Measurements from ENCODE around the gene PKN1.
A peak's percentile ranks its signal among the peaks of the same experiment; 100 is the strongest.

PKN1 gene

GRCh38 chr19:14517840-14518505 is 84.9 kb downstream of the PKN1 start, which contains the start of gene DNAJB1 (continued):
- TF ChIP-seq PPARA (CRISPR knock-in tag; IDR thresholded peaks at IDR 0.05; ENCODE audit: borderline replicate concordance) = no peak
- no peak for TF ChIP-seq ZNF70 (CRISPR knock-in tag; IDR thresholded peaks at IDR 0.05)
- no peak for TF ChIP-seq SNAI2 (CRISPR knock-in tag; IDR thresholded peaks at IDR 0.05)
- no peak for TF ChIP-seq ZFP30 (CRISPR knock-in tag; IDR thresholded peaks at IDR 0.05)
- TF ChIP-seq, protein P1, sequence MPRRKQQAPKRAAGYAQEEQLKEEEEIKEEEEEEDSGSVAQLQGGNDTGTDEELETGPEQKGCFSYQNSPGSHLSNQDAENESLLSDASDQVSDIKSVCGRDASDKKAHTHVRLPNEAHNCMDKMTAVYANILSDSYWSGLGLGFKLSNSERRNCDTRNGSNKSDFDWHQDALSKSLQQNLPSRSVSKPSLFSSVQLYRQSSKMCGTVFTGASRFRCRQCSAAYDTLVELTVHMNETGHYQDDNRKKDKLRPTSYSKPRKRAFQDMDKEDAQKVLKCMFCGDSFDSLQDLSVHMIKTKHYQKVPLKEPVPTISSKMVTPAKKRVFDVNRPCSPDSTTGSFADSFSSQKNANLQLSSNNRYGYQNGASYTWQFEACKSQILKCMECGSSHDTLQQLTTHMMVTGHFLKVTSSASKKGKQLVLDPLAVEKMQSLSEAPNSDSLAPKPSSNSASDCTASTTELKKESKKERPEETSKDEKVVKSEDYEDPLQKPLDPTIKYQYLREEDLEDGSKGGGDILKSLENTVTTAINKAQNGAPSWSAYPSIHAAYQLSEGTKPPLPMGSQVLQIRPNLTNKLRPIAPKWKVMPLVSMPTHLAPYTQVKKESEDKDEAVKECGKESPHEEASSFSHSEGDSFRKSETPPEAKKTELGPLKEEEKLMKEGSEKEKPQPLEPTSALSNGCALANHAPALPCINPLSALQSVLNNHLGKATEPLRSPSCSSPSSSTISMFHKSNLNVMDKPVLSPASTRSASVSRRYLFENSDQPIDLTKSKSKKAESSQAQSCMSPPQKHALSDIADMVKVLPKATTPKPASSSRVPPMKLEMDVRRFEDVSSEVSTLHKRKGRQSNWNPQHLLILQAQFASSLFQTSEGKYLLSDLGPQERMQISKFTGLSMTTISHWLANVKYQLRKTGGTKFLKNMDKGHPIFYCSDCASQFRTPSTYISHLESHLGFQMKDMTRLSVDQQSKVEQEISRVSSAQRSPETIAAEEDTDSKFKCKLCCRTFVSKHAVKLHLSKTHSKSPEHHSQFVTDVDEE (CRISPR knock-in tag; IDR thresholded peaks at IDR 0.05) = no peak
- TF ChIP-seq ZNF565 (CRISPR knock-in tag; conservative IDR thresholded peaks at IDR 0.05; ENCODE audit: low read depth) = no peak
- TF ChIP-seq TCF4 (CRISPR knock-in tag; IDR thresholded peaks at IDR 0.05; ENCODE audit: borderline replicate concordance) = no peak
- TF ChIP-seq, protein P2, sequence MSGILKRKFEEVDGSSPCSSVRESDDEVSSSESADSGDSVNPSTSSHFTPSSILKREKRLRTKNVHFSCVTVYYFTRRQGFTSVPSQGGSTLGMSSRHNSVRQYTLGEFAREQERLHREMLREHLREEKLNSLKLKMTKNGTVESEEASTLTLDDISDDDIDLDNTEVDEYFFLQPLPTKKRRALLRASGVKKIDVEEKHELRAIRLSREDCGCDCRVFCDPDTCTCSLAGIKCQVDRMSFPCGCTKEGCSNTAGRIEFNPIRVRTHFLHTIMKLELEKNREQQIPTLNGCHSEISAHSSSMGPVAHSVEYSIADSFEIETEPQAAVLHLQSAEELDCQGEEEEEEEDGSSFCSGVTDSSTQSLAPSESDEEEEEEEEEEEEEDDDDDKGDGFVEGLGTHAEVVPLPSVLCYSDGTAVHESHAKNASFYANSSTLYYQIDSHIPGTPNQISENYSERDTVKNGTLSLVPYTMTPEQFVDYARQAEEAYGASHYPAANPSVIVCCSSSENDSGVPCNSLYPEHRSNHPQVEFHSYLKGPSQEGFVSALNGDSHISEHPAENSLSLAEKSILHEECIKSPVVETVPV (CRISPR knock-in tag; IDR thresholded peaks at IDR 0.05) = 0 out of 2 replicates have a peak, but pooled peaks have one; percentile 58
- TF ChIP-seq OSR1 (CRISPR knock-in tag; IDR thresholded peaks at IDR 0.05) = no peak

- no peak for ATAC-seq
- TF ChIP-seq POU6F1 (CRISPR knock-in tag; IDR thresholded peaks at IDR 0.05; ENCODE audit: borderline replicate concordance, low read depth) (no peak), TCF4 (CRISPR knock-in tag; IDR thresholded peaks at IDR 0.05; ENCODE audit: borderline replicate concordance) (no peak), PPARA (CRISPR knock-in tag; IDR thresholded peaks at IDR 0.05; ENCODE audit: borderline replicate concordance) (no peak), GLIS3 (CRISPR knock-in tag; IDR thresholded peaks at IDR 0.05) (no peak), PATZ1 (CRISPR knock-in tag; IDR thresholded peaks at IDR 0.05; ENCODE audit: borderline replicate concordance) (no peak), ZC3H10 (CRISPR knock-in tag; IDR thresholded peaks at IDR 0.05) (no peak), BACH2 (CRISPR knock-in tag; IDR thresholded peaks at IDR 0.05; ENCODE audit: borderline replicate concordance) (no peak), TOX (CRISPR knock-in tag; IDR thresholded peaks at IDR 0.05; ENCODE audit: borderline replicate concordance) (no peak), OSR1 (CRISPR knock-in tag; IDR thresholded peaks at IDR 0.05) (no peak)
- TF ChIP-seq, protein P3, sequence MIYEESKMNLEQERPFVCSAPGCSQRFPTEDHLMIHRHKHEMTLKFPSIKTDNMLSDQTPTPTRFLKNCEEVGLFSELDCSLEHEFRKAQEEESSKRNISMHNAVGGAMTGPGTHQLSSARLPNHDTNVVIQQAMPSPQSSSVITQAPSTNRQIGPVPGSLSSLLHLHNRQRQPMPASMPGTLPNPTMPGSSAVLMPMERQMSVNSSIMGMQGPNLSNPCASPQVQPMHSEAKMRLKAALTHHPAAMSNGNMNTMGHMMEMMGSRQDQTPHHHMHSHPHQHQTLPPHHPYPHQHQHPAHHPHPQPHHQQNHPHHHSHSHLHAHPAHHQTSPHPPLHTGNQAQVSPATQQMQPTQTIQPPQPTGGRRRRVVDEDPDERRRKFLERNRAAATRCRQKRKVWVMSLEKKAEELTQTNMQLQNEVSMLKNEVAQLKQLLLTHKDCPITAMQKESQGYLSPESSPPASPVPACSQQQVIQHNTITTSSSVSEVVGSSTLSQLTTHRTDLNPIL (CRISPR knock-in tag; IDR thresholded peaks at IDR 0.05; ENCODE audit: low read depth) = no peak
Observed at GRCh38 chr19:14519245-14519859, 86.2 kb downstream of the PKN1 start.

- peak; percentile 37 for TF ChIP-seq ISL1 (CRISPR knock-in tag; IDR thresholded peaks at IDR 0.05)
- TF ChIP-seq ZFP3 (CRISPR knock-in tag; IDR thresholded peaks at IDR 0.05) = 0 out of 2 replicates have a peak, but pooled peaks have one; percentile 15
- TF ChIP-seq ZC3H10 (CRISPR knock-in tag; IDR thresholded peaks at IDR 0.05) = no peak
- no peak for TF ChIP-seq TCF4 (CRISPR knock-in tag; IDR thresholded peaks at IDR 0.05; ENCODE audit: borderline replicate concordance)
Observed at GRCh38 chr19:14519860-14520407, 86.8 kb downstream of the PKN1 start.

More at GRCh38 chr19:14519860-14520407, 86.8 kb downstream of the PKN1 start:
- ATAC-seq = no peak; the same call in 1 of the 3 replicates
